Common myeloid progenitor, CD34-positive (primary cell): ENCODE data around the gene PCBP2. TPM values are rescaled to one million over a fixed set of nuclear protein-coding genes. Genes with fewer than 3 reads are reported as not detected.
"Not testable (repeated sequence)": the region's sequence is repeated elsewhere in the genome, so short reads cannot be mapped to it uniquely, and the experiment has no call there.

Source experiments
- CTCF ChIA-PET: fragments of 350-600 bp; sonication (Branson Sonifier 250); formaldehyde crosslinking; loops from one replicate; lab custom pipeline; 2021; ENCODE audit warnings: antibody characterized with exemption; lab: Charles Lee
- POLR2A ChIA-PET: fragments of 350-600 bp; sonication (Branson Sonifier 250); formaldehyde crosslinking; loops from one replicate; lab custom pipeline; 2021; ENCODE audit warnings: antibody characterized with exemption; lab: Charles Lee
- DNase-seq, 3 donors: peaks; one replicate each; pipeline versions ENCODE4 v3.0.0 to v3.0.0-alpha.2; 2013
- H3K27ac ChIP-seq, 2 experiments: 1 replicate in 1 of 2; 2 replicates in 1 of 2; pipeline ENCODE4 v1.7.0; 2013; ENCODE audit warnings: inconsistent platforms in 2 of 2, low read length in 2 of 2, mild to moderate bottlenecking in 2 of 2, low read depth in 1 of 2, moderate library complexity in 1 of 2; ENCODE audit not compliant: severe bottlenecking in 2 of 2, insufficient read depth in 1 of 2, poor library complexity in 1 of 2
- H3K27me3 ChIP-seq, 5 experiments: replicated peaks in 2 of 5; 1 replicate in 3 of 5; 2 replicates in 2 of 5; pipeline versions ENCODE4 v1.6.1 to v1.7.0; 2013; ENCODE audit warnings: low read length in 4 of 5, mild to moderate bottlenecking in 2 of 5, moderate library complexity in 2 of 5, inconsistent platforms in 1 of 5; ENCODE audit not compliant: insufficient read depth in 5 of 5, control insufficient read depth in 4 of 5
- H3K36me3 ChIP-seq, 4 experiments: 1 replicate in 2 of 4; 2 replicates in 2 of 4; pipeline versions ENCODE4 v1.6.1 to v1.7.0; 2013; ENCODE audit warnings: low read length in 3 of 4, control low read depth in 1 of 4, mild to moderate bottlenecking in 1 of 4; ENCODE audit not compliant: control insufficient read depth in 4 of 4, insufficient read depth in 4 of 4
- H3K4me1 ChIP-seq, 4 experiments: 1 replicate in 3 of 4; 2 replicates in 1 of 4; pipeline versions ENCODE4 v1.6.1 to v1.7.1; 2013; ENCODE audit warnings: low read length in 3 of 4, mild to moderate bottlenecking in 3 of 4, control low read depth in 1 of 4, inconsistent platforms in 1 of 4, moderate library complexity in 1 of 4; ENCODE audit not compliant: control insufficient read depth in 4 of 4, insufficient read depth in 4 of 4; ENCODE audit errors: control extremely low read depth in 1 of 4
- H3K4me3 ChIP-seq, 7 experiments: 1 replicate in 4 of 7; 2 replicates in 3 of 7; pipeline versions ENCODE4 v1.5.1 to v1.7.0; 2013; ENCODE audit warnings: mild to moderate bottlenecking in 7 of 7, low read length in 6 of 7, moderate library complexity in 6 of 7, inconsistent platforms in 2 of 7, low read depth in 2 of 7, control low read depth in 1 of 7; ENCODE audit not compliant: insufficient read depth in 4 of 7, control insufficient read depth in 1 of 7; ENCODE audit errors: extremely low read depth in 1 of 7
- H3K9me3 ChIP-seq, 5 experiments: 1 replicate in 4 of 5; 2 replicates in 1 of 5; pipeline versions ENCODE4 v1.6.1 to v1.7.1; 2013; ENCODE audit warnings: low read length in 4 of 5, mild to moderate bottlenecking in 2 of 5, inconsistent platforms in 1 of 5, low read depth in 1 of 5, moderate library complexity in 1 of 5; ENCODE audit not compliant: control insufficient read depth in 4 of 5, insufficient read depth in 2 of 5; ENCODE audit errors: control extremely low read depth in 1 of 5
- WGBS: methylation state at CpG from one replicate; pipeline ENCODE4 v1.1.5; 2013; ENCODE audit not compliant: insufficient coverage; 5-methylcytosine and 5-hydroxymethylcytosine counted together
- polyA plus RNA-seq: library from polyadenylated mRNA; unstranded; fragments of 120-200 nt; gene quantifications from one replicate; pipeline ENCODE4 v1.2.1, GENCODE V29; 2013

The PCBP2 gene
- 933 TPM for polyA plus RNA-seq

- Histone ChIP-seq H3K4me1 (peaks cover 8 to 20% (median 13%) of the 10 kb centered on the region in 4 experiments), H3K27me3 (no peaks in the 10 kb centered on the region), H3K27ac (peak within 1 kb of the TSS; percentile 94), H3K36me3 (peaks cover 17 to 46% (median 29%) of the 10 kb centered on the region in 4 experiments), H3K4me3 (peak within 1 kb of the TSS; percentile 55 to 98 (median 89)), H3K9me3 (no peaks in the 10 kb centered on the region)
- WGBS: under 1% methylated on average over 20 of the region's 32 CpGs
- CTCF ChIA-PET: interaction anchor here (0.6 to 1.0 kb wide), 4 partner anchors 26 to 69 kb away, joined by 3 read pairs; partner anchors contain the start of gene TARBP2
- DNase-seq: peak; percentile 99 to 100 (median 99)
- POLR2A ChIA-PET: interaction anchor here (0.7 to 1.0 kb wide), 3 partner anchors 10 to 69 kb away, joined by 3 read pairs; partner anchors contain the start of gene PRR13
Observed at GRCh38 chr12:53451661-53452158, at the start of gene PCBP2. Gene PCBP2, plus strand, starts transcription at chr12:53452102. Its CDS starts 2,699 bp downstream, at chr12:53454801.

DNA sequence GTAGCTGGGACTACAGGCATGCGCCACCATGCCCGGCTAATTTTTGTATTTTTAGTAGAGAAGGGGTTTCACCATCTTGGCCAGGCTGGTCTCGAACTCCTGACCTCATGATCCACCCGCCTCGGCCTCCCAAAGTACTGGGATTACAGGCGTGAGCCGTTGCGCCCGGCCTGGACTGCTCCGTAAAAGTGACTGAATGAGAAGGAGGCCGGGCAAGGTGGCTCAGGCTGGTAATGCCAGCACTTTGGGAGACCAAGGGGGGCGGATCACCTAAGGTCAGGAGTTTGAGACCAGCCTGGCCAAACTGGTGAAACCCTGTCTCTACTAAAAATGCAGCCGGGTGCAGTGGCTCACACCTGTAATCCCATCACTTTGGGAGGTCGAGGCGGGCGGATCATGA lies 49.6 kb upstream of the PCBP2 start:
- peaks cover 2 to 35% (median 8%) of the 10 kb centered on the region in 4 experiments for H3K36me3 ChIP-seq
- DNase-seq, H3K4me1 ChIP-seq, H3K4me3 ChIP-seq, H3K27me3 ChIP-seq, H3K27ac ChIP-seq, POLR2A ChIA-PET, H3K9me3 ChIP-seq: not testable (repeated sequence)
- 99% methylated on average over 14 of the region's 16 CpGs for WGBS
- CTCF ChIA-PET: interaction anchor here (0.6 to 2.3 kb wide), 5 partner anchors 8 to 79 kb away, joined by 3 to 9 read pairs (median 3); no protein-coding TSS in a partner anchor

DNA sequence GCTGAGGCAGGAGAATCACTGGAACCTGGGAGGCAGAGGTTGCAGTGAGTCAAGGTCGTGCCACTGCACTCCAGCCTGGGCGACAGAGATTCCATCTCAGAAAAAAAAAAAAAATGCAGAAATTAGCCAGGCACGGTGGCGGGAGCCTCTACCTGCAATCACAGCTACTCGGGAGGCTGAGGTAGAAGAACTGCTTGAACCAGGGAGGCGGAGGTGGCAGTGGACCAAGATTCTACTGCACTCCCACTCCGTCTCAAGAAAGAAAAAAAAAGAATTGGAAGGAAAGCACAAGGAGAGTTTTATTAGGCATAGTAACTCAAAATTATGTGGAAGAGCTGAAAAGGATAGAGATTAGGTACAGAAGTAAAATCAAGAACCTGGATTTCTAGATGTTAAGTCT lies 49.0 kb upstream of the PCBP2 start:
- 100% methylated on average over 3 of the region's 7 CpGs for WGBS
- Histone ChIP-seq H3K9me3 (no peaks in the 10 kb centered on the region), H3K36me3 (peaks cover 2 to 35% (median 8%) of the 10 kb centered on the region in 4 experiments), H3K4me3 (no peak overlapping the region), H3K27me3 (no peaks in the 10 kb centered on the region), H3K27ac (no peak overlapping the region), H3K4me1 (no peaks in the 10 kb centered on the region)
- CTCF ChIA-PET: interaction anchor here (1.6 kb wide), 1 partner anchor 58 kb away, joined by 3 read pairs; no protein-coding TSS in a partner anchor
- POLR2A ChIA-PET: no interaction called here
- no peak for DNase-seq

DNA sequence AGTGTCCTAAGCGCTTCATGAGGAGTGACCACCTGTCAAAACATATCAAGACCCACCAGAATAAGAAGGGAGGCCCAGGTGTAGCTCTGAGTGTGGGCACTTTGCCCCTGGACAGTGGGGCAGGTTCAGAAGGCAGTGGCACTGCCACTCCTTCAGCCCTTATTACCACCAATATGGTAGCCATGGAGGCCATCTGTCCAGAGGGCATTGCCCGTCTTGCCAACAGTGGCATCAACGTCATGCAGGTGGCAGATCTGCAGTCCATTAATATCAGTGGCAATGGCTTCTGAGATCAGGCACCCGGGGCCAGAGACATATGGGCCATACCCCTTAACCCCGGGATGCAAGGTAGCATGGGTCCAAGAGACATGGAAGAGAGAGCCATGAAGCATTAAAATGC lies 41.0 kb upstream of the PCBP2 start:
- no peaks in the 10 kb centered on the region for H3K27me3 ChIP-seq
- WGBS: 97% methylated on average over 5 of the region's 5 CpGs
- H3K4me1 ChIP-seq: peaks cover 0 to 29% (median 18%) of the 10 kb centered on the region in 4 experiments
- no peak for DNase-seq
- no peak overlapping the region for H3K27ac ChIP-seq
- no peaks in the 10 kb centered on the region for H3K9me3 ChIP-seq
- no peak overlapping the region for H3K4me3 ChIP-seq
- CTCF ChIA-PET: interaction anchor here (0.8 to 3.2 kb wide), 7 partner anchors 10 to 198 kb away, joined by 3 to 20 read pairs (median 3); no protein-coding TSS in a partner anchor
- H3K36me3 ChIP-seq: peaks cover 28 to 50% (median 41%) of the 10 kb centered on the region in 4 experiments
- POLR2A ChIA-PET: no interaction called here

- DNase-seq: no peak
- H3K27ac ChIP-seq: no peak overlapping the region
- CTCF ChIA-PET: interaction anchor here (0.7 to 2.5 kb wide), 6 partner anchors 22 to 95 kb away, joined by 3 to 16 read pairs (median 7); partner anchors contain the start of gene AAAS
- no CpG with 5 or more reads among the region's 3 CpGs for WGBS
- no peaks in the 10 kb centered on the region for H3K9me3 ChIP-seq
- POLR2A ChIA-PET: interaction anchor here (1.3 kb wide), 1 partner anchor 12 kb away, joined by 3 read pairs; no protein-coding TSS in a partner anchor
- H3K36me3 ChIP-seq: peaks cover 25 to 36% (median 33%) of the 10 kb centered on the region in 4 experiments
- no peaks in the 10 kb centered on the region for H3K27me3 ChIP-seq
- peaks cover 0 to 48% (median 31%) of the 10 kb centered on the region in 4 experiments for H3K4me1 ChIP-seq
- no peak overlapping the region for H3K4me3 ChIP-seq
Observed at GRCh38 chr12:53413485-53414204, 38.3 kb upstream of the PCBP2 start.

DNA sequence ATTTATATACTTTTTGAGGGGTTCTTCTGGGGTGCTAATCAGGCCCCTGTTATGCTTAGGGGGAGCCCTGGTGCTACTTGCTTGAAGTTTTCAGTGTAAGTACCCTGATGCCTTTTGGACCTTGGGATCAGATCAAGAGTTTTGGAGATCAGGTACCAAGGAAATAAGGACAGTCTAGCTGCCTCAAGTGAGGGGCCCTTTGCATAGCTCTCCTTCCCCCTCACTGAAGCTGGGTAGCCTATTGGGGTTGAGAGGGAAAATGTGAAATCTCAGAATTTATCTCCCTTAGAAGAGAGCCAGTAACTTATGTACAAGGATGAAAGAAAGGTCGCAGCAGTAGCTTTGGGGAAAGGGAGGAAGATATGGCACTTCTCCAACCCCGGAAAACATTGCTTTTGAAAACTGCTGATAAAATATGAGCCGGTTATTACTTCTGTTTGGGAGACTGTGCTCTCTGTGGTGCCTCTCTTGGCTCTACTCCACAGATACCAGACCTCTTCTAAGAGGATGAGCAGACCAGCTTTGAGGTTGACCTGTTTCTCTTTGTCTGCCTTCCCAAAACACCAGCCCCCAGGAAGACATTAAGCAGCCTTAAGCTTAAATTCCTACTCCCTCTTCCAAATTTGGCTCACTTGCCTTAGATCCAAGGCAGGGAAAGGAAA lies 37.0 kb upstream of the PCBP2 start:
- DNase-seq: no peak
- Histone ChIP-seq H3K9me3 (no peaks in the 10 kb centered on the region), H3K4me1 (peaks cover 0 to 48% (median 31%) of the 10 kb centered on the region in 4 experiments), H3K36me3 (peaks cover 17 to 30% (median 23%) of the 10 kb centered on the region in 4 experiments), H3K4me3 (no peak overlapping the region), H3K27me3 (no peaks in the 10 kb centered on the region), H3K27ac (peak overlapping the region in 1 of 2 experiments; percentile 3)
- WGBS: 51% methylated on average over 3 of the region's 3 CpGs
- ChIA-PET CTCF (interaction anchor here (0.7 to 2.5 kb wide), 13 partner anchors 10 to 203 kb away, joined by 3 to 16 read pairs (median 4); partner anchors contain the start of gene AAAS), POLR2A (no interaction called here)
